Lower lobe of right lung (tissue), 2 donors: Measurements from ENCODE around the gene SCAF11. TPM values are rescaled to one million over a fixed set of nuclear protein-coding genes. Genes with fewer than 3 reads are reported as not detected.

Experiments
- ATAC-seq, 2 donors: fragments of 200-7000 bp; cut with Tn5 transposase; one replicate each; pipeline ENCODE4 v1.9.1; 2020 to 2022; ENCODE audit warnings: mild to moderate bottlenecking in 2 of 2, moderate library complexity in 2 of 2
- DNase-seq: peaks from one replicate; pipeline ENCODE4 v3.0.0-alpha.2; 2020
- H3K27ac ChIP-seq: fragments of 200-600 bp; one replicate; pipeline ENCODE4 v1.8.0; 2022
- H3K27me3 ChIP-seq: fragments of 200-600 bp; one replicate; pipeline ENCODE4 v1.8.0; 2022; ENCODE audit warnings: low read depth
- H3K36me3 ChIP-seq: fragments of 200-600 bp; one replicate; pipeline ENCODE4 v1.8.0; 2022; ENCODE audit warnings: mild to moderate bottlenecking
- H3K4me1 ChIP-seq: fragments of 200-600 bp; one replicate; pipeline ENCODE4 v1.8.0; 2022
- H3K4me3 ChIP-seq: fragments of 200-600 bp; one replicate; pipeline ENCODE4 v1.8.0; 2022; ENCODE audit warnings: mild to moderate bottlenecking
- H3K9me3 ChIP-seq: fragments of 200-600 bp; one replicate; pipeline ENCODE4 v1.8.0; 2022
- intact Hi-C: fragments of 100-400 bp; cut with DNase I; formaldehyde crosslinking; loops from one replicate; pipeline ENCODE4 v1.11.0; 2022
- total RNA-seq: library from RNA; stranded (reverse); fragmentation: NEBNext Ultra II Directional; extraction: Animal tissue kit (Norgen Biotek cat#: 25700); gene quantifications from one replicate; pipeline ENCODE4 v1.2.1, GENCODE V29; 2021
- TF ChIP-seq, protein P1 (sequence below): fragments of 200-600 bp; IDR thresholded peaks from one replicate; pipeline ENCODE4 v1.8.0; 2022; ENCODE audit warnings: antibody characterized with exemption, mild to moderate bottlenecking
- donor health status: DM: no; HTN: yes; CAD: no; lungs with severe emphysema.

Gene SCAF11
- total RNA-seq, 1 donor from 2014 or later = 129 TPM

DNA sequence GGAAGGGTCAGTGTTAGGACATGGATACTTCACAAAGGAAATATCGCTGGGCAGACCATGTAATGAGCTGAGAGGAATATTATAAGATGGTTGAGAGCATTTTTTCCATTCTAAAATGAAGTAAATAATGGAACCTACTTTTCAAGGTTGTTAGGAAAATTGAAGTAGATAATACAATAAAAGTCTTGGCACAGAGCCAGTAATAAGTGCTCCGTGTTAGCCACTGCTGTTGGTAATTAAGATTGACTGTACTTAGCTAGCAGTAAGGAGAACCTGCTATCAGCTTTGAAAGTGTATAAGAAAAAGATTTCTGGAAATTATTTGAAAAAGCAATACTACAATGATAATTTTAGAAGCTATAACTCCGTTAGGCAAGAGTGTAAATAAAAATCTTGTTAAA is 77.6 kb downstream of the SCAF11 start:
- intact Hi-C loops = no loop called here
- H3K27me3 ChIP-seq = no peaks in the 10 kb centered on the region
- no peak overlapping the region for H3K4me3 ChIP-seq
- H3K4me1 ChIP-seq = no peaks in the 10 kb centered on the region
- DNase-seq = no peak
- H3K36me3 ChIP-seq = peaks cover 5% of the 10 kb centered on the region
- TF ChIP-seq, protein P1, sequence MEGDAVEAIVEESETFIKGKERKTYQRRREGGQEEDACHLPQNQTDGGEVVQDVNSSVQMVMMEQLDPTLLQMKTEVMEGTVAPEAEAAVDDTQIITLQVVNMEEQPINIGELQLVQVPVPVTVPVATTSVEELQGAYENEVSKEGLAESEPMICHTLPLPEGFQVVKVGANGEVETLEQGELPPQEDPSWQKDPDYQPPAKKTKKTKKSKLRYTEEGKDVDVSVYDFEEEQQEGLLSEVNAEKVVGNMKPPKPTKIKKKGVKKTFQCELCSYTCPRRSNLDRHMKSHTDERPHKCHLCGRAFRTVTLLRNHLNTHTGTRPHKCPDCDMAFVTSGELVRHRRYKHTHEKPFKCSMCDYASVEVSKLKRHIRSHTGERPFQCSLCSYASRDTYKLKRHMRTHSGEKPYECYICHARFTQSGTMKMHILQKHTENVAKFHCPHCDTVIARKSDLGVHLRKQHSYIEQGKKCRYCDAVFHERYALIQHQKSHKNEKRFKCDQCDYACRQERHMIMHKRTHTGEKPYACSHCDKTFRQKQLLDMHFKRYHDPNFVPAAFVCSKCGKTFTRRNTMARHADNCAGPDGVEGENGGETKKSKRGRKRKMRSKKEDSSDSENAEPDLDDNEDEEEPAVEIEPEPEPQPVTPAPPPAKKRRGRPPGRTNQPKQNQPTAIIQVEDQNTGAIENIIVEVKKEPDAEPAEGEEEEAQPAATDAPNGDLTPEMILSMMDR = no peak
- H3K9me3 ChIP-seq = no peaks in the 10 kb centered on the region
- H3K27ac ChIP-seq = no peak overlapping the region
- ATAC-seq = no peak

DNA sequence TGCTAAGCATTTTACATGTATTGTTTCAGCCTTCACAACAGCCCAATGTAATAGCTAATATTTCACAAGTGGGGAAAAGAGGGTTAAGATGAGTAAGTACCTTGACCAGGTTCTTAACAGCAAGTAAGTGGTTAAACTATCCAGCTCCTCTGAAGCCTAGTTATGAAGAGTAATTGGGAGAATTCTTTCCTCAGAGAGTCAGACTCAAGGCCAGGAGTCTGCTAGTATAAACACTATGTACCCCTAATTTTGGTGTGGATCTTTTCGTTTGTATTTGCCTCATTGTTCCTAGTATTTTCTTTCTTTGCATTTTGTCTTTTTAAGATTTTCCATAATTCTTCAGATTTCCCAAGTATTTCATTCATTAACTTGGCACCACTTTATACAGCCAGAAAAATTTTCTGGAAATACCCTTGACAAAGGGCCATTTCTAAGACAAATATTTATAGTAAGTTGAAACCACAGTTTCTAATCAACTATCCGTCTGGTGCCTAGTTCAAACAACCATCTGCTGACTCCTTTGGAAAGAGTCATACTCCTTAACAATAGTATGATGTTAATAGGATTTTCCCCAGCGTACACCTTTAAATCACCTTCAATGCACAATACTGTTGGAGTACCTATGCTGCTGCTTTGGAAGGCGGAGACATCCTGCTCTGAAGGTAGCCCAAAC is 81.2 kb downstream of the SCAF11 start:
- Histone ChIP-seq H3K9me3 (no peaks in the 10 kb centered on the region), H3K27ac (no peak overlapping the region), H3K4me1 (no peaks in the 10 kb centered on the region), H3K27me3 (no peaks in the 10 kb centered on the region), H3K36me3 (peaks cover 19% of the 10 kb centered on the region), H3K4me3 (no peak overlapping the region)
- DNase-seq = no peak
- TF ChIP-seq, protein P1 = no peak
- ATAC-seq = no peak
- intact Hi-C loops = no loop called here

DNA sequence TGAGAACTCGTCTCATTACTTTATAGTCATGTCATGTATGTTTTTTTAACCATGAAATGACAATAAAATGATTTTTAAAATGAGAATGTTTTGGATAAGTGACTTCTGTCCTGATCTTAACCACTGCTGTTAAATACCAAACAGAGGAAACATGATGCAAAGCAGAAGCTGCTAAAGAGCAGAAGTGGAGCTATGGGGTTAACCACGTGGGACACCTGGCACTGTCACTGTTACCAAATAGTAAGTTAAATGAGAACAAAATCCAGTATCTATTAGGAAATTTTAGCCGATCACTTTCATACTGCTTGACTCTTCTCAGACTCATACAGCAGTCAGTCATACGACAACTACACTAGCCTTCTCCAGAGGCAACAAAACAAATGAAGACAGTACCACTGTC is 82.4 kb downstream of the SCAF11 start:
- Histone ChIP-seq H3K27ac (no peak overlapping the region), H3K9me3 (no peaks in the 10 kb centered on the region), H3K27me3 (no peaks in the 10 kb centered on the region), H3K36me3 (peaks cover 23% of the 10 kb centered on the region), H3K4me3 (no peak overlapping the region), H3K4me1 (no peaks in the 10 kb centered on the region)
- ATAC-seq (no peak), DNase-seq (no peak)
- intact Hi-C loops = no loop called here
- TF ChIP-seq, protein P1 = no peak

DNA sequence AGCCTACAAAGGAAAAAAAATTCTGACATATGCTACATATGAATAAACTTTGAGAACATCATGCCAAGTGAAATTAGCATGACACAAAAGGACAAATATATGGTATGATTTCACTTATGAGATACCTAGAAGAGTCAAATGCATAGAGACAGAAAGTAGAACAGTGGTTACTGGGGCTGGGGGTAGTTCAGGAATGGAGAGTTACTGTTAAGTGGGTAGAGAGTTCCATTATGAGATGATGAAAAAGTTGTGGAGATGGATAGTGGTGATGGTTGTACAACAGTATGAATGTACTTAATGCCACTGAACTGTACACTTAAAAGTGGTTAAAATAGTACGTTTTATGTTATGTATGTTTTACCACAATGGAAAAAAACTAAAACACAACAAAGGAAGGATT is 92.3 kb downstream of the SCAF11 start:
- Histone ChIP-seq H3K9me3 (no peaks in the 10 kb centered on the region), H3K4me3 (no peak overlapping the region), H3K27ac (no peak overlapping the region), H3K27me3 (no peaks in the 10 kb centered on the region), H3K4me1 (no peaks in the 10 kb centered on the region), H3K36me3 (peaks cover 42% of the 10 kb centered on the region)
- TF ChIP-seq, protein P1 = no peak
- intact Hi-C loops = no loop called here
- ATAC-seq (no peak), DNase-seq (no peak)

DNA sequence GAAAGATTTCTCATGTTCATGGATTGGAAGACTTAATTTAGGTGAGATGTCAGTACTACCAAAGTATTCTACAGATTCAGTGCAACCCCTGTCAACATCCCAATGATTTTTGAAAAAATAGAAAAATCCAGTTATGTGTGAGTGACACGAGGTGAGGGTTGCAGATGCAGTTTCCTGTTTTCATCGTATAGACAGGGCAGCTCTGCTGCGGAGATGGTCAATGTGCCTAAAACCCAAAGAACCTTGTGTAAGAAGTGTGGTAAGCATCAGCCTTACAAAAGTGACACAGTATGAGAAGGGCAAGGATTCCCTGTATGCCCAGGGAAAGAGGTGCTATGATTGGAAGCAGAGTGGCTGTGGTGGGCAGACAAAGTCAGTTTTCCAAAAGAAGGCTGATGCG is 94.4 kb downstream of the SCAF11 start:
- intact Hi-C loops = no loop called here
- no peak overlapping the region for H3K27ac ChIP-seq
- TF ChIP-seq, protein P1 = no peak
- ATAC-seq (no peak), DNase-seq (no peak)
- H3K4me1 ChIP-seq = no peaks in the 10 kb centered on the region
- no peak overlapping the region for H3K4me3 ChIP-seq
- H3K36me3 ChIP-seq = peaks cover 61% of the 10 kb centered on the region
- H3K9me3 ChIP-seq = no peaks in the 10 kb centered on the region
- H3K27me3 ChIP-seq = no peaks in the 10 kb centered on the region
